Occipital lobe (tissue), 2 donors: ENCODE results near the gene SLC2A6. TPM values are rescaled to one million over a fixed set of nuclear protein-coding genes. Genes with fewer than 3 reads are reported as not detected.

ENCODE experiments used
- DNase-seq: peaks from one replicate; lab custom pipeline; 2025; lab: John Stamatoyannopoulos, UW
- total RNA-seq: library from RNA; depleted of rRNA; stranded (reverse); fragments of >200 nt; gene quantifications from one replicate; pipeline ENCODE4 v1.2.3, GENCODE V29; 2014

The SLC2A6 gene
- total RNA-seq, 1 donor from 2014 or later, result 17.2 TPM

- no peak for DNase-seq
Measured at GRCh38 chr9:133443248-133443647, 35.7 kb downstream of the SLC2A6 start.

DNA sequence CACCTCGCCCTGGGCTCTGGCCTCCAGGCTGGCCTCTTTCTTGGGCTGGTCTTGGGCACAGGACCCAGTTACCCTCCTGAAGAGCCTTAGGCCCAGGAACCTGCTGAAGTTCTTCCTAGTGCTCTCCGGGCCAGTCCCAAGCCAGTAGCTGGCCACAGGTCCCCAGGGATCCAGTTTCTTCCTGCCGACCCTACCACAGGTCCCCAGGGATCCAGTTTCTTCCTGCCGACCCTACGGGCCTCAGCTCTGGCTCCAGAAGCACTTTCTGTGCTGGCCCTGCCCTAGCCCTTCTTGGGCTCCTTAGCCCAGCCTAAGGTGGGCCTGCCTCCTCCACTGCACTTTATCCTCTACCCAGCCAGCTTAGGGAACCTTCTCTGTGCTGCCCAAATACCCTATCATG, 37.3 kb downstream of the SLC2A6 start:
- no peak for DNase-seq

DNA sequence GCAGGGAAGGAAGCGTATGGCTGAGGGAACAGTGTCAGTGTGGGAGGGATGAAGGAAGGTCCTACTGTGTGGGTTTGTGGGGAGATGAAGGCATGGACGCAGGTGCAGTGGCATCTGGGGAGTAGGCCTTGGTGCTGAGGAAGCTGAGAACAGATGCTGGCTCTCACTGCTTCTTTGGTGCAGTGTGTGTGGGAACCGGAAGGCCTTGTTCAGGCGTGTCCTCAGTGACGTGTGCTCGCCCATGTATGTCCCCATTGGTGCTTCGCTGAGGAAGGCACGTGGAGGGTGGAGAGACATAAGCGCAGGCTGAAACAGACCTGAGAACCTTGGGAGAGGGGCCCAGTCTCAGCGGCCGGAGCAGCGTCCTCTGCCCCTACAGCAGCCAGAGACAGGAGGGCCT, 38.0 kb downstream of the SLC2A6 start:
- no peak for DNase-seq

DNA sequence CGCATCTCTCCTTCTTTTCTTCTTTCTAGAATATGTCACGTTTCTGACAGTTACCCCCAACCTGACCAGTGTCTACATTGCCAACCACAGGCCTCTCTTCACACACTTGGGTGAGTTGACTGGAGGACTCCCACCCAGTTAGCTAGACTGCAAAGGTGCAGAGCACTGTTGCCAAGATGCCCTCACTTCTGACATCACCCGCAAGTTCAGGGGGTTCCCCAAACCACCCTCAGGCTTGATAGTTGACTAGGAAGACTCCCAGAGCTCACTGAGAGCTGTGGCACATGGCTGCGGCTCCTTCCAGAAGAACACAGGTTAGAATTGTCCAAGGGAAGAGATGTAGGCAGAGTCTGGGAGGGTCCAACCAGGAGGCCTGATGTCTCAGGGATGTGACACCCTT, 39.6 kb downstream of the SLC2A6 start:
- DNase-seq, result no peak

DNA sequence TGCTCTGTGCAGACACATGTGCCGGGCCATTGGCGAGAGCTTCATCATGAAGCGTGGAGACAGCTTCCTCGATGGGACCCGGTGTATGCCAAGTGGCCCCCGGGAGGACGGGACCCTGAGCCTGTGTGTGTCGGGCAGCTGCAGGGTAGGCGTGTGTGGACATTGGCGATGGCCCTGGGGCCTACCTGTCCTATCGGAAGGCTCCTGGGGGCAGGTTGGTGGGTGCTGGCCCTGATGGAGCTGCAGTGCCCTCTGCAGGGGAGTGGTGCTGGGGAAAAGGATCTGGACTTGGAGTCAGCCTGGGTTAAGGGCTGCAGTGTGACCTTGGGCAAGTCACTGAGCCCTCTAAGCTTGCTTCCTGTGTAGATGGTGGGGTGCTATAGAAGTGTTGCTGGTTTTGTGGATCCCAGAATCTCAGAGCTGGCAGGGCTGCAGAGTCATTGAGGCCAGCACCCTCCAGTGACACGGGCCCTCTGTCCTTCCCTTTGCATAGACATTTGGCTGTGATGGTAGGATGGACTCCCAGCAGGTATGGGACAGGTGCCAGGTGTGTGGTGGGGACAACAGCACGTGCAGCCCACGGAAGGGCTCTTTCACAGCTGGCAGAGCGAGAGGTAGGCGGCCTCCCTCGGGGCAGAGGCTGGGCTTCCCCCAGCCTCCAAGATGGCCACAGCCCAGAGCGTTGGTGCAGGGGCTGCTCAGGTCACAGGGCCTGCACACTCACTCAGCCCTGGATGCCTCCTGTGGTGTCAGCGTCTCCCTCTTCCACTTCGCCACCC, 41.0 kb downstream of the SLC2A6 start:
- DNase-seq, result no peak

GRCh38 chr9:133436681-133437080, 42.2 kb downstream of the SLC2A6 start:
- DNase-seq, result no peak

DNA sequence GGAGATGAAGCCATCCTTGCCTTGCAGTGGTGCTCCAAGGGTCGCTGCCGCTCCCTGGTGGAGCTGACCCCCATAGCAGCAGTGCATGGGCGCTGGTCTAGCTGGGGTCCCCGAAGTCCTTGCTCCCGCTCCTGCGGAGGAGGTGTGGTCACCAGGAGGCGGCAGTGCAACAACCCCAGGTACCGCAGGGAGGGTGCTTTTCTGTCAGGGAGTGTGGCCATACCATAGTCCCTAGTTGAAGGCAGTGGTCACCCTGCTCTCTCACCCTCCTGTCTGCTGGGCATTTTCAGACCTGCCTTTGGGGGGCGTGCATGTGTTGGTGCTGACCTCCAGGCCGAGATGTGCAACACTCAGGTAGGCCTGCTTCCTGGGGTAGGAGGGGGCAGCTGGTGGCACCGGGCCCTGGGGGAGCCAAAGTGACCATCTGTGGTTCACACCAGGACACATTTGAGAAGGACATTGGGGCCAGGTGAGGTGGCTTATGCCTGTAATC, 45.5 kb downstream of the SLC2A6 start:
- no peak for DNase-seq

DNA sequence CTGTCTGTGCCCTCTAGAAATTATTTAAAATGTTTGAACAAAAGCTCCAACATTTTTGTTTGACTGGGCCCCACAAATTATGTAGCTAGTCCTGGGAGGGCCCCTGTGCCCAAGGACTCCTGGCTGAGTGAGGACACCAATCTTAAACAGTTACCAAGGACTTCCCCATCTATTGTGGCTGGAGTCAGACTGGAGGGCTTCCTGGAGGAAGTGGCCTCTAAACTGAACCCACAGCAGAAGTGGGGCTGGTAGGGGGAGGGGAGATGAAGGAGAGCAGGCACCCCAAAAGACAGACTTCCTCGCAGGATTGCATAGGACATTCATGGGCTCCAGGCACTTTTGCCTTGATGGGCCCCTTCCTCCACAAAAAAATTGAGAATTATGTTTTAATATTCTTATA, 48.7 kb downstream of the SLC2A6 start:
- DNase-seq, result no peak

GRCh38 chr9:133429641-133430161, 49.2 kb downstream of the SLC2A6 start:
- DNase-seq, result no peak

GRCh38 chr9:133429214-133429613, 49.7 kb downstream of the SLC2A6 start:
- no peak for DNase-seq

- no peak for DNase-seq
Measured at GRCh38 chr9:133428617-133429101, 50.2 kb downstream of the SLC2A6 start.

DNA sequence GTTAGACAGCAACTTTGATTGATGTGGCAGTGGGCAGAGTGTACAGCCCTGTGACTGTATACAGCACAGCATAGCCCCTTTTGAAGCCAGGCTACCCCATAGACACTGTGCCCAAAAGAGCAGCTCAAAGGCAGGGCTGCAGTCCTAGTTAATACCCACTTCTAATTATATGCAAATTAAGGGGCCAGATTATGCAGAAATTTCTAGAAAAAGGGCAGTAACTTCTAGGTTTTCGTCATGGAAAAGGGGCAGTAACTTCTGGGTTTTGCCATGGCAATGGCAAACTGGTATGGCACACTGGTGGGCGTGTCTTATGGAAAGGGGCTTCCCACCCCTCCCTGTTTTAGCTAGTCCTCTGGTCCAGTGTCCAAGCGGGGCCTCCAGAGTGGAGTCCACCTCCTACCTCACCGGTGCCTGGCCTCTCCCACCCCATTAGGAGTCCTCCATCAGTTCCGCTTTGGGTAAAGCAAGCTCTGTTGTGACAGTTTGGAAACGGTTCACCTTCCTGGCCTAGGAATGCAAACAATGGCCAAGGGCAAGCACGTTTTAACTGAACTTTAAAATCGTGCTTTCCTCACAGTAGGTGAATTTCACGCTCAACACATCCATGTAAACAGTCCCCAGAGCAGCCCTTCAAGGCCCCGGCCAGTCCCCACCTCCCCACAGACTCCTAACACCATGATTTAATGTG, 51.1 kb downstream of the SLC2A6 start:
- no peak for DNase-seq

DNA sequence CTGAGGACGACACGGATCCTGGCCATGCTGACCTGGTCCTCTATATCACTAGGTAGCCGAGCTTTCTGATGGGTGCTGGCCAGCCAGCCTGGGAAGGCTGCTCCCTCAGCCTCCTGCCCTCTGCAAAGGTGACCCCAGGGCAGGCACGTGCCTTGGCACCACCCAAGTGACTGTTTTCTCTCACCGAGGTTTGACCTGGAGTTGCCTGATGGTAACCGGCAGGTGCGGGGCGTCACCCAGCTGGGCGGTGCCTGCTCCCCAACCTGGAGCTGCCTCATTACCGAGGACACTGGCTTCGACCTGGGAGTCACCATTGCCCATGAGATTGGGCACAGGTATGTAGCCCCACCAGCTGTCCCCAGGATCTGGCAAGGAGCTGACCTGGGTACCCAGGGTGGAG, 52.9 kb downstream of the SLC2A6 start:
- no peak for DNase-seq

GRCh38 chr9:133425049-133425632, 53.8 kb downstream of the SLC2A6 start:
- DNase-seq, result no peak

DNA sequence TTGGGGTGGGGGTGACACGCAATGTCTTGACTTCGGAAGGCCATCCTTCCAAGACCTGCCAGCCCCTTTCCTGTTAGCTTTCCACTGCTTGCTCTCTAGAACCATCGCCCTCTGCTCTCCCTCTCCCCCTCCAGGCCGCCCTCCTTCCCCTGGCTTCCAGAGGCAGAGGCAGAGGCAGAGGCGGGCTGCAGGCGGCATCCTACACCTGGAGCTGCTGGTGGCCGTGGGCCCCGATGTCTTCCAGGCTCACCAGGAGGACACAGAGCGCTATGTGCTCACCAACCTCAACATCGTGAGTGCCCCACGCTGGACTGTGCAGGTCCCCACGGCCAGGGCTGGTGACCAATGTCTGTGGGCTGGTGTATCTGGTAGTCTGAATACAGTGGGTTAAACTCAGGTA, 54.7 kb downstream of the SLC2A6 start:
- DNase-seq, result no peak

- no peak for DNase-seq
Measured at GRCh38 chr9:133423216-133423615, 55.7 kb downstream of the SLC2A6 start.

GRCh38 chr9:133421615-133422542, 57.0 kb downstream of the SLC2A6 start, which contains the start of gene ADAMTS13:
TSS of gene ADAMTS13 (plus strand) at chr9:133422367. CDS start at chr9:133422444, 77 bp downstream.
- no peak for DNase-seq
